Right renal cortex interstitium (tissue), 3 donors: ENCODE measurements around the gene ZNF837. TPM values are rescaled to one million over a fixed set of nuclear protein-coding genes. Genes with fewer than 3 reads are reported as not detected.
"Not testable (repeated sequence)": the region's sequence is repeated elsewhere in the genome, so short reads cannot be mapped to it uniquely, and the experiment has no call there.

Experiments
- DNase-seq, 3 donors: peaks; one replicate each; pipeline ENCODE4 v3.0.0-alpha.2; 2013; ENCODE audit warnings: low read depth in 3 of 3, low spot score in 2 of 3
- polyA plus RNA-seq, 3 donors: library from polyadenylated mRNA; unstranded; fragments of 120-200 nt; gene quantifications; one replicate each; pipeline ENCODE4 v1.2.1, GENCODE V29; 2013; ENCODE audit not compliant: insufficient read length in 3 of 3

ZNF837 gene
- polyA plus RNA-seq, 3 donors = 2.2 to 3.0 (median 2.6) TPM

GRCh38 chr19:58351990-58352755 is 28.7 kb downstream of the ZNF837 start:
- no peak for DNase-seq

- DNase-seq = no peak
Observed at GRCh38 chr19:58351558-58351878, 29.3 kb downstream of the ZNF837 start.

- no peak for DNase-seq
Observed at GRCh38 chr19:58350871-58351557, 29.8 kb downstream of the ZNF837 start.

GRCh38 chr19:58350001-58350861 is 30.6 kb downstream of the ZNF837 start:
- no peak for DNase-seq

- no peak for DNase-seq
Observed at GRCh38 chr19:58349590-58349989, 31.2 kb downstream of the ZNF837 start.

GRCh38 chr19:58348080-58348479 is 32.8 kb downstream of the ZNF837 start:
- not testable (repeated sequence) for DNase-seq

GRCh38 chr19:58346961-58347929 is 33.6 kb downstream of the ZNF837 start:
- no peak for DNase-seq

- no peak for DNase-seq
Observed at GRCh38 chr19:58345558-58345957, 35.3 kb downstream of the ZNF837 start.

- no peak for DNase-seq
Observed at GRCh38 chr19:58338825-58339558, 41.8 kb downstream of the ZNF837 start.

- no peak for DNase-seq
Observed at GRCh38 chr19:58338336-58338735, 42.5 kb downstream of the ZNF837 start.

GRCh38 chr19:58336820-58337219 is 44.0 kb downstream of the ZNF837 start:
- DNase-seq = no peak

GRCh38 chr19:58336216-58336615 is 44.6 kb downstream of the ZNF837 start:
- no peak for DNase-seq

- DNase-seq = no peak
Observed at GRCh38 chr19:58335630-58336029, 45.2 kb downstream of the ZNF837 start.

- DNase-seq = no peak
Observed at GRCh38 chr19:58334691-58335249, 46.1 kb downstream of the ZNF837 start.

GRCh38 chr19:58332697-58333096 is 48.1 kb downstream of the ZNF837 start:
- no peak for DNase-seq

- DNase-seq = no peak
Observed at GRCh38 chr19:58330458-58330857, 50.4 kb downstream of the ZNF837 start.

GRCh38 chr19:58328999-58329398 is 51.8 kb downstream of the ZNF837 start:
- no peak for DNase-seq

GRCh38 chr19:58326914-58327726 is 53.7 kb downstream of the ZNF837 start, which contains the start of gene ZSCAN22:
Gene ZSCAN22, plus strand, starts transcription at chr19:58326994. Its CDS starts 7,809 bp downstream, at chr19:58334803.
- DNase-seq = peak; percentile 88 to 97 (median 92)
